CD14-positive monocyte (primary cell): ENCODE measurements around the gene ADH4. TPM values are rescaled to one million over a fixed set of nuclear protein-coding genes. Genes with fewer than 3 reads are reported as not detected.

Experiments
- DNase-seq, 3 donors: peaks; one replicate each; pipeline ENCODE4 v3.0.0-alpha.2; 2011 to 2022
- H2AFZ ChIP-seq: 2 replicates; pipeline ENCODE4 v1.6.0; 2012; ENCODE audit warnings: mild to moderate bottlenecking, low read depth, low read length, inconsistent platforms; ENCODE audit not compliant: insufficient read depth, poor library complexity, severe bottlenecking
- H3K27ac ChIP-seq, 2 donors: 1 replicate in 1 of 2; 2 replicates in 1 of 2; pipeline ENCODE4 v1.5.1; 2012 to 2013; ENCODE audit warnings: low read length in 2 of 2, control low read depth in 1 of 2, inconsistent platforms in 1 of 2, low read depth in 1 of 2, mild to moderate bottlenecking in 1 of 2
- H3K27me3 ChIP-seq, 2 donors: one replicate each; pipeline versions ENCODE4 v1.6.0 to v1.6.1; 2011 to 2013; ENCODE audit warnings: low read length in 2 of 2; ENCODE audit not compliant: control insufficient read depth in 2 of 2, insufficient read depth in 2 of 2
- H3K36me3 ChIP-seq, 2 donors: replicated peaks in 1 of 2; 1 replicate in 1 of 2; 2 replicates in 1 of 2; pipeline versions ENCODE4 v1.5.1 to v1.6.1; 2012 to 2013; ENCODE audit warnings: low read length in 2 of 2, control low read depth in 1 of 2, inconsistent platforms in 1 of 2, mild to moderate bottlenecking in 1 of 2; ENCODE audit not compliant: insufficient read depth in 2 of 2, control insufficient read depth in 1 of 2
- H3K4me1 ChIP-seq, 2 donors: 1 replicate in 1 of 2; 2 replicates in 1 of 2; pipeline versions ENCODE4 v1.5.1 to v1.6.1; 2012 to 2013; ENCODE audit warnings: low read length in 2 of 2, control low read depth in 1 of 2, inconsistent platforms in 1 of 2, mild to moderate bottlenecking in 1 of 2, moderate library complexity in 1 of 2; ENCODE audit not compliant: insufficient read depth in 2 of 2, control insufficient read depth in 1 of 2
- H3K4me2 ChIP-seq: replicated peaks from 2 replicates; pipeline ENCODE3; 2012; ENCODE audit warnings: low read length, moderate library complexity, mild to moderate bottlenecking; ENCODE audit not compliant: poor library complexity, severe bottlenecking; ENCODE audit errors: extremely low read depth
- H3K4me3 ChIP-seq, 3 experiments: fragments of 200-600 bp in 1 of 3; sonication (generic) in 1 of 3; replicated peaks in 1 of 3; 1 replicate in 2 of 3; 2 replicates in 1 of 3; pipeline ENCODE4 v1.5.1; 2011 to 2013; ENCODE audit warnings: low read length in 3 of 3, mild to moderate bottlenecking in 3 of 3, control low read depth in 2 of 3, low read depth in 2 of 3, inconsistent platforms in 1 of 3, moderate library complexity in 1 of 3
- H3K79me2 ChIP-seq: 2 replicates; pipeline ENCODE4 v1.6.0; 2012; ENCODE audit warnings: mild to moderate bottlenecking, control low read depth, inconsistent platforms, low read length, moderate library complexity; ENCODE audit not compliant: insufficient read depth
- H3K9ac ChIP-seq: 2 replicates; pipeline ENCODE4 v1.6.0; 2017; ENCODE audit warnings: low read length, mild to moderate bottlenecking; ENCODE audit not compliant: insufficient read depth, poor library complexity, severe bottlenecking
- H3K9me3 ChIP-seq, 2 donors: replicated peaks in 1 of 2; 1 replicate in 1 of 2; 2 replicates in 1 of 2; pipeline versions ENCODE4 v1.5.1 to v1.6.1; 2012 to 2013; ENCODE audit warnings: low read length in 2 of 2, control low read depth in 1 of 2; ENCODE audit not compliant: control insufficient read depth in 1 of 2, insufficient read depth in 1 of 2
- H4K20me1 ChIP-seq: 2 replicates; pipeline ENCODE4 v1.6.0; 2012; ENCODE audit warnings: mild to moderate bottlenecking, low read length, control low read depth, moderate library complexity; ENCODE audit not compliant: insufficient read depth
- H3K27ac Mint-ChIP-seq, 7 donors: one replicate each; pipeline ENCODE4 v1.8.0; 2020; ENCODE audit warnings: mild to moderate bottlenecking in 7 of 7, mixed read lengths in 7 of 7, moderate library complexity in 6 of 7, inconsistent platforms in 2 of 7
- H3K27me3 Mint-ChIP-seq, 3 donors: one replicate each; pipeline ENCODE4 v1.8.0; 2021 to 2022; ENCODE audit warnings: low read depth in 3 of 3, mild to moderate bottlenecking in 3 of 3, mixed read lengths in 3 of 3, moderate library complexity in 3 of 3, inconsistent platforms in 1 of 3
- H3K36me3 Mint-ChIP-seq, 2 donors: one replicate each; pipeline ENCODE4 v1.8.0; 2020; ENCODE audit warnings: mixed read lengths in 2 of 2, inconsistent platforms in 1 of 2, mild to moderate bottlenecking in 1 of 2
- H3K4me1 Mint-ChIP-seq: one replicate; pipeline ENCODE4 v1.8.0; 2020; ENCODE audit warnings: mild to moderate bottlenecking, mixed read lengths
- H3K4me3 Mint-ChIP-seq, 2 donors: one replicate each; pipeline ENCODE4 v1.8.0; 2020; ENCODE audit warnings: mild to moderate bottlenecking in 2 of 2, mixed read lengths in 2 of 2, moderate library complexity in 1 of 2
- H3K9me3 Mint-ChIP-seq, 7 donors: one replicate each; pipeline ENCODE4 v1.8.0; 2020 to 2022; ENCODE audit warnings: mixed read lengths in 7 of 7, mild to moderate bottlenecking in 6 of 7, moderate library complexity in 6 of 7, inconsistent platforms in 2 of 7
- WGBS: methylation state at CpG from one replicate; pipeline ENCODE4 v1.1.5; 2013; ENCODE audit warnings: missing lambda C conversion rate; ENCODE audit not compliant: insufficient coverage; 5-methylcytosine and 5-hydroxymethylcytosine counted together
- intact Hi-C, 2 donors: fragments of 100-400 bp; cut with micrococcal nuclease; formaldehyde crosslinking; loops; one replicate each; pipeline versions ENCODE4 v1.15.0 to v1.15.1; 2023
- polyA plus RNA-seq, 3 donors: library from polyadenylated mRNA; depleted of rRNA in 1 of 3; unstranded in 2 of 3; stranded (reverse) in 1 of 3; fragments of 300-500 nt in 2 of 3; fragments of >200 nt in 1 of 3; fragmentation: Illumina TruSeq in 2 of 3; gene quantifications; 1 replicate in 2 of 3; 2 replicates in 1 of 3; pipeline ENCODE4 v1.2.3, GENCODE V29; 2012 to 2021
- TF ChIP-seq, protein P1 (sequence below): fragments of 200-600 bp; IDR thresholded peaks from one replicate; pipeline ENCODE4 v1.8.0; 2022; ENCODE audit warnings: antibody characterized with exemption, mild to moderate bottlenecking

ADH4 gene
- polyA plus RNA-seq, 3 donors = not detected

DNA sequence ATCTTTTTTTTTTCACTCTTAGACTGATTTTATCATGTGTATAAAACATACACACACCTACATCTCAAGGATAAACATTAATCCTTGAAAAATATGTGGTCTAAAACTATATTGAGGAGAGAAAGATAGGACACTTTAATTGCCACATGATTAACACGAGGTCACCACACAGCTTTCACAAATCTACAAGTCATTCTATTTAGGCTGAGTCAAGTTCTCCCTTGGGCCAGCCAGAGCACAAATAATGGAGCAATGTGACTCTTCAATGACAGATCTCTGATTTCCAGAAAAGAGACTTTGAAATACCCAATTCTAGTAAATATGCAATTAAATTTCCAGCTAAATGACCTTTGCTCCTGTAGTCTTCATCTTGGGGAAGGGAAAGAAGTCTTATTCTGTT is 12.9 kb upstream of the ADH4 start:
- H3K36me3 Mint-ChIP-seq = no peaks in the 10 kb centered on the region
- H3K9me3 ChIP-seq = peaks cover 4 to 11% of the 10 kb centered on the region in 2 donors
- H3K27me3 ChIP-seq = no peaks in the 10 kb centered on the region
- intact Hi-C loops = no loop called here
- TF ChIP-seq, protein P1, sequence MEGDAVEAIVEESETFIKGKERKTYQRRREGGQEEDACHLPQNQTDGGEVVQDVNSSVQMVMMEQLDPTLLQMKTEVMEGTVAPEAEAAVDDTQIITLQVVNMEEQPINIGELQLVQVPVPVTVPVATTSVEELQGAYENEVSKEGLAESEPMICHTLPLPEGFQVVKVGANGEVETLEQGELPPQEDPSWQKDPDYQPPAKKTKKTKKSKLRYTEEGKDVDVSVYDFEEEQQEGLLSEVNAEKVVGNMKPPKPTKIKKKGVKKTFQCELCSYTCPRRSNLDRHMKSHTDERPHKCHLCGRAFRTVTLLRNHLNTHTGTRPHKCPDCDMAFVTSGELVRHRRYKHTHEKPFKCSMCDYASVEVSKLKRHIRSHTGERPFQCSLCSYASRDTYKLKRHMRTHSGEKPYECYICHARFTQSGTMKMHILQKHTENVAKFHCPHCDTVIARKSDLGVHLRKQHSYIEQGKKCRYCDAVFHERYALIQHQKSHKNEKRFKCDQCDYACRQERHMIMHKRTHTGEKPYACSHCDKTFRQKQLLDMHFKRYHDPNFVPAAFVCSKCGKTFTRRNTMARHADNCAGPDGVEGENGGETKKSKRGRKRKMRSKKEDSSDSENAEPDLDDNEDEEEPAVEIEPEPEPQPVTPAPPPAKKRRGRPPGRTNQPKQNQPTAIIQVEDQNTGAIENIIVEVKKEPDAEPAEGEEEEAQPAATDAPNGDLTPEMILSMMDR = no peak
- no peak overlapping the region for H3K9ac ChIP-seq
- H3K27ac ChIP-seq = no peak overlapping the region
- H3K4me1 ChIP-seq = no peaks in the 10 kb centered on the region
- H3K9me3 Mint-ChIP-seq = peaks cover 0 to 7% (median 3%) of the 10 kb centered on the region in 7 donors
- no peak overlapping the region for H3K4me3 Mint-ChIP-seq
- H2AFZ ChIP-seq = no peak overlapping the region
- H3K27ac Mint-ChIP-seq = no peak overlapping the region
- H3K4me2 ChIP-seq = no peak overlapping the region
- no peaks in the 10 kb centered on the region for H3K4me1 Mint-ChIP-seq
- DNase-seq = no peak
- H3K4me3 ChIP-seq = no peak overlapping the region
- no peaks in the 10 kb centered on the region for H3K36me3 ChIP-seq
- H4K20me1 ChIP-seq = no peaks in the 10 kb centered on the region
- H3K79me2 ChIP-seq = no peaks in the 10 kb centered on the region
- peaks cover 0 to 1% (median 0%) of the 10 kb centered on the region in 3 donors for H3K27me3 Mint-ChIP-seq
- no CpG with 5 or more reads among the region's 1 CpG for WGBS

DNA sequence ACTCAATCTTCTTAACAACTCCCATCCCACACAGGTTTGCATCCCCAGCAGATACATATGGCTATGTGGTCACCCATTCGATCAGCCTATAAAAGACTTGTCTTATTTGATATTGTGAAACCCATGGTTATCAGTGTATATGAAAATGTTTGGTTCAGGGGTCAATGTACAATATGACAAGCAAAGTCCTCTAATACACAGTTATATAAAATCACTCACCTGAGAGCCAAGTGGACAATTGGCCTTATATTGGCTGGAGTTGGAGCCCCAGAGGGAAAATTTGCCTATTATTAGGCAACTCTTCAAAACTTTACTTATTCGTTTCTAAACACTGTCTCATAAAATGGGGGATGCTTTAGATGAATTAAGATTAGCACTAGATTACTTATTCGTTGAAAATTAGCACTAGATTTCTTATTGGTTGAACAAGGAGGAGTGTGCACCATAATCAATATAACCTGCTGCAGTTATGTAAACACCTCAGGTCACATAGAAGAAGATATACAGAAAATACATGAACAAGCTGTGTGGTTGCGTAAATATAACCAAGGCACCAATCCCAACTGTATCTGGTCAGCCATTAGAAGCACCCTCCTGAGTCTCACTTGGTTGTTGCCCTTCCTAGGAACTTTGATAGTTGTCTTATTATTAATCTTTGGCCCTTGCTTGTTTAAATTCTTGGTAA is 10.7 kb upstream of the ADH4 start:
- Histone ChIP-seq H3K27me3 (no peaks in the 10 kb centered on the region), H3K27ac (no peak overlapping the region), H3K4me2 (no peak overlapping the region), H3K9ac (no peak overlapping the region), H3K4me3 (no peak overlapping the region), H3K36me3 (no peaks in the 10 kb centered on the region), H3K79me2 (no peaks in the 10 kb centered on the region), H3K4me1 (no peaks in the 10 kb centered on the region), H2AFZ (no peak overlapping the region), H4K20me1 (no peaks in the 10 kb centered on the region), H3K9me3 (peaks cover 8 to 29% of the 10 kb centered on the region in 2 donors)
- H3K4me1 Mint-ChIP-seq = no peaks in the 10 kb centered on the region
- intact Hi-C loops = no loop called here
- no peak overlapping the region for H3K27ac Mint-ChIP-seq
- whole genome bisulfite sequencing = no CpG with 5 or more reads among the region's 4 CpGs
- peaks cover 3 to 13% (median 10%) of the 10 kb centered on the region in 7 donors for H3K9me3 Mint-ChIP-seq
- DNase-seq = no peak
- peaks cover 0 to 1% (median 0%) of the 10 kb centered on the region in 3 donors for H3K27me3 Mint-ChIP-seq
- TF ChIP-seq, protein P1 = no peak
- H3K4me3 Mint-ChIP-seq = no peak overlapping the region
- no peaks in the 10 kb centered on the region for H3K36me3 Mint-ChIP-seq
